IPS-18a (cell line): ENCODE data around the gene KRT16.
"Not testable (repeated sequence)": the region's sequence is repeated elsewhere in the genome, so short reads cannot be mapped to it uniquely, and the experiment has no call there.

Experiments used
- H3K27ac ChIP-seq: one replicate; pipeline ENCODE4 v1.5.1; 2013; ENCODE audit warnings: low read length
- H3K27me3 ChIP-seq: one replicate; pipeline ENCODE4 v1.6.1; 2013; ENCODE audit warnings: mild to moderate bottlenecking, low read length; ENCODE audit not compliant: control insufficient read depth, insufficient read depth
- H3K36me3 ChIP-seq: one replicate; pipeline ENCODE4 v1.6.1; 2013; ENCODE audit warnings: low read depth, low read length; ENCODE audit not compliant: control insufficient read depth
- H3K4me1 ChIP-seq: one replicate; pipeline ENCODE4 v1.6.1; 2013; ENCODE audit warnings: low read depth, low read length; ENCODE audit not compliant: control insufficient read depth
- H3K4me3 ChIP-seq: one replicate; pipeline ENCODE4 v1.5.1; 2013; ENCODE audit warnings: low read length
- H3K9ac ChIP-seq: one replicate; pipeline ENCODE4 v1.6.1; 2013; ENCODE audit warnings: mild to moderate bottlenecking, low read length, moderate library complexity
- H3K9me3 ChIP-seq: one replicate; pipeline ENCODE4 v1.6.1; 2013; ENCODE audit warnings: low read depth, low read length; ENCODE audit not compliant: control insufficient read depth

The KRT16 gene

DNA sequence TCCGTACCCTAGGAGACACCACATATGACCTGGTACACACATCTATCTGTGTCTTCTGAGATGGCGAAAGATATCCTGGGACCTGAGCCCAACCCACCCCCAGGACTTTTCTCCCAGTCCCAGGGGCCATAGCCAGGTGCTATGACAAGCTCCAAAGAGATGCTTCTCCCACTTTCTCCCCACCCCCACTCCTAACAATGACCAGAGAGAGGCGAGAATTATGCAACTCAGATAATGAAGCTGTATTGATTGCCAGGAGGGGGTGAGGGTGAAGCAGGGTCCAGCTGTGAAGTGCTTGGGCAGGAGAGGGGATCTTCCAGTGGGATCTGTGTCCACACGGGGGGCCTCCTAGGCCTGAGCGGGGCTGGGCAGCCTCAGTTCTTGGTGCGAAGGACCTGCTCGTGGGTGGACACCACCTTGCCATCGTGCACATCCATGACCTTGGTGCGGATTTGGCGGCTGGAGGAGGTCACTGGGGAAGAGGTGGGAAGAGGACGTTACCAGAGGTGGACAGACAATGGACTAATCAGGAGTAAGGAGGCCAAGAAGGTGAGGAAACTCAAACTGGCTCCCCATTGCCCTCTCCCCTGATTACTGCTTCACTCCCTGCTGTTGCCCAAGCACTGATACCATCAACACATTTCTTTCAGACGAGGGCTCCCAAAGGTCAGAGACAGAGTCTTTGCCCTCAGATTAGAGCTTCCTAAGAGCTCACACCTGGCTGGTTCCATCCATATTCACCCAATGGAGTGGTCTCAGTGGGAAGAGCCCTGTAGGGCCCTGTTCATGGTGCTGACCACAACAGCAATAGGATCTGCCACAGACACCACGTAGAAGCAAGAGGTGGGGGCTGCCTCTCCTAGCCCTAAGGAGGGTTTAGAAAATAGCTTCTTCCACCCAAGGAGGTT, 30.3 kb downstream of the KRT16 start:
- not testable (repeated sequence) for H3K27me3 ChIP-seq, H3K9ac ChIP-seq, H3K4me1 ChIP-seq, H3K9me3 ChIP-seq, H3K4me3 ChIP-seq, H3K36me3 ChIP-seq, H3K27ac ChIP-seq

DNA sequence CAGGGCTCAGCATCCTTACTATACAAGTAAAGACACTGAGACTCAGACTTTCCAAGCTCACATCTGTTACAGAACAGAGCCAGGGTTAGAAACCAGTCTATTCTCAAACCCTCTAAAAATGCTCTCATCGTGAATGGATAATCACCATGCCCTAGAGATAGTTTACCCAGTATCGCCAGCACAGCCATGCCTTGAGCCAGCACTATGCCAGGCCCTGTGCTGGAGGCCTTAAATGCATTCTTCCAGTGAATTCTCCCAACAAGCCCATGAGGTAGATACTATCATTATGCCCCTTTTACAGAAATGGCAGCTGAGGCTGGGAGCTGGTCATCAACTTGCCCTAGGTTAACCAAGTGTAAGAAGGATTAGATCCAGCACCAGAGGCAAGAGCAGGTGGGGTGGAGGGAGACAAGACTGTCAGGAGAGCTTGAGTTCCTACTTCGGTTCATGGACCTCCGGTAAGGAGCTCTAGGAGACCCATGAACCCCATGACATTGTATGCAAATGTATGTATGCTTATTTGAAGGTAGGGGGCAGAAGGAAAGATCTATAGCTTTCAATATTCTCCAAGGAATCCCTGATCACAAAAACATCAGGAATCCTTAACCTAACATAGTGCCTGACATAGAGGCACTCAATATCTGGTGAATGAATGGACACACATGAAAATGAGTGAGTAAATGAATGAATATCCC, 31.1 kb downstream of the KRT16 start:
- no peak overlapping the region for H3K4me3 ChIP-seq
- H3K27ac ChIP-seq: no peak overlapping the region
- no peaks in the 10 kb centered on the region for H3K9me3 ChIP-seq
- no peaks in the 10 kb centered on the region for H3K4me1 ChIP-seq
- H3K9ac ChIP-seq: no peak overlapping the region
- no peaks in the 10 kb centered on the region for H3K27me3 ChIP-seq
- H3K36me3 ChIP-seq: no peaks in the 10 kb centered on the region

DNA sequence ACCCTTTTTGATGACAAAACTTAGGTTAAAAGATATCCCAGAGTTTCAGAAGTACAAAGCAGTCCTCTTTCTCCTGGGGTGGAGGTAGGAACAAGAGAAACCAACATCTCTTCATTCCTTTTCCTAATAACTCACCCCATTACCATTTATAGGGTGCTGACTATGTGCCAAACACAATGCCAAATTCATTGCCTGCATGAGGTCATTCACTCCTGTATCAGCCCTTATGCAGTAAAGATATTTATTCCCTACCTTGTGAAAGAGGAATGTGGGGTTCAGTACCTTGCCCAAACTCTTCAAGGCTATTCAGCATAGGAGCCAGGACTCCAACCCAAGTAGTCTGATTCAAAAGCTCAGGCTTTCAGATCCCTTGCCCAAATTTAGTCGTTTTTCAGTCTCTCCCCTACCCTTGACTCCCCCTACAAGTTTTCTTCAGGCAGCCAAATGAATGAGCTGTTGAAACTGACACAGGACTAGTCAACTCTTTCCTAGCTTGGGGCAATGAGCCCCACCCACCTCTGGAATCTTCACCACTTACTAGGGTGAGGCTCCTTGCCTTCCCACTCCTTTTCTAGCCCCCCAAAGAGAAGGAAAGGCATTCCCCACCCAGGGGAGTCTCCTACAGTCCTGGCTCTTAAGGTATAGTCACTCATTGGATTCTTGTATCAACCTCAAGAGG, 31.7 kb downstream of the KRT16 start:
- H3K36me3 ChIP-seq: no peaks in the 10 kb centered on the region
- no peak overlapping the region for H3K9ac ChIP-seq
- H3K27ac ChIP-seq: no peak overlapping the region
- no peaks in the 10 kb centered on the region for H3K4me1 ChIP-seq
- H3K27me3 ChIP-seq: no peaks in the 10 kb centered on the region
- H3K4me3 ChIP-seq: no peak overlapping the region
- H3K9me3 ChIP-seq: no peaks in the 10 kb centered on the region

DNA sequence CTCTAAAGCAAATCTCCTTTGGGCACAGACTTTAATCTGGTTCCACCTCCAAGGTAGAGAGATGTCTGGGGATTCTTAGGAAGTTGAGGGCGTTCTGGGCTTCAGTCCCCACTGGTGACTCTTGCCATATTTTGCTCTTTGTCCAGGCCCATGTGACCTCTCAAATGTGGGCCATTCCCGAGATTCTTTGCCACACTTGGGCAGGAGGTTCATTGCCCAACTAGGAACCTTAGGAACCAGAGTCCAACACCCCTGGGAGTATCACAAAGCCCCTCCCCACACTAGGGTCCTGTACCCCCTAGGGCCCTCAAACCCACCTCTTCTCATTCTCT, 32.4 kb downstream of the KRT16 start:
- no peaks in the 10 kb centered on the region for H3K4me1 ChIP-seq
- no peak overlapping the region for H3K27ac ChIP-seq
- H3K9me3 ChIP-seq: no peaks in the 10 kb centered on the region
- no peak overlapping the region for H3K4me3 ChIP-seq
- H3K9ac ChIP-seq: no peak overlapping the region
- no peaks in the 10 kb centered on the region for H3K36me3 ChIP-seq
- H3K27me3 ChIP-seq: no peaks in the 10 kb centered on the region

- H3K36me3 ChIP-seq: no peaks in the 10 kb centered on the region
- no peak overlapping the region for H3K9ac ChIP-seq
- H3K27me3 ChIP-seq: no peaks in the 10 kb centered on the region
- H3K4me3 ChIP-seq: no peak overlapping the region
- no peaks in the 10 kb centered on the region for H3K9me3 ChIP-seq
- no peak overlapping the region for H3K27ac ChIP-seq
- H3K4me1 ChIP-seq: no peaks in the 10 kb centered on the region
Observed at GRCh38 chr17:41579484-41580243, 32.9 kb downstream of the KRT16 start.

DNA sequence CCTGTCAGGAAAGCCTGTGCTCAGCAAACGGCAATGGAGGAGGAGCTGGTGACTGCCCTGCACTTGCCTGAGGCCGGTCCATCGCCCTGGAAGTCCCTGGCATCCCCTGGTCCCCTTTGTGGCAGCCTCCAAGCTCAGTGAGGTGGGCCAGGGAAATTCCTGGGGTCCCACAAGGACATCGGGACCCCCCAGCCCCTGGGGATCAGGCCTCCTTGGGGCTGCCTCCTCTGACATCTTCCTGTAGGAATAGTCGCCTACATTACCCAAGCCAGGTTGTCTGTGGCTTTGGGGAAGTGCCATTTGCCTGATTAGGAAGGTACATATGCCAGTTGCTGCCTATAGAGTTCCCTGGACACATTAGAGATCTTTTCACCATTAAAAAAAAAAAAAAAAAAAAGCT, 33.6 kb downstream of the KRT16 start:
- Histone ChIP-seq H3K9ac (no peak overlapping the region), H3K9me3 (no peaks in the 10 kb centered on the region), H3K4me3 (no peak overlapping the region), H3K27me3 (no peaks in the 10 kb centered on the region), H3K4me1 (no peaks in the 10 kb centered on the region), H3K27ac (no peak overlapping the region), H3K36me3 (no peaks in the 10 kb centered on the region)

DNA sequence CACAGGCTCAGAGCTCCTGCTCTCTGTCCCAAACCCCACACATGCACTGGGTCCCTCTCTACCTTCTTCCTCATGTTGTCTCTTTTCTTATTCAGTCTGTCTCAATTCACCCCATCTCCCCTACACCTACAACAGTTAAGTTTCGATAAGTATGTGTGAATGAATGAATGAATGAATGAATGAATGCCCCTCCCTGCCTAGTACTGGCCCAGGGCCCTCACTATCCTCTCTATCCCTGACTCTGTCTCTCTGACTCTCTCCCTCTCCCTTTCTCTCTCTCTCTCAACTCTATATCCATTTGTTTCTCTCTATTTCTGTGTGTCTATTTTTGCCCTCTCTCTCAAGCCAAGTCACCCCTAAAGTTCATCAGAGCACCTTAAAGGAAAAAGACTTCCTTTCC, 34.0 kb downstream of the KRT16 start:
- no peak overlapping the region for H3K9ac ChIP-seq
- H3K4me1 ChIP-seq: no peaks in the 10 kb centered on the region
- no peaks in the 10 kb centered on the region for H3K27me3 ChIP-seq
- H3K27ac ChIP-seq: no peak overlapping the region
- no peaks in the 10 kb centered on the region for H3K9me3 ChIP-seq
- no peak overlapping the region for H3K4me3 ChIP-seq
- H3K36me3 ChIP-seq: no peaks in the 10 kb centered on the region

- H3K9ac ChIP-seq, H3K4me1 ChIP-seq, H3K36me3 ChIP-seq, H3K27ac ChIP-seq, H3K27me3 ChIP-seq, H3K4me3 ChIP-seq, H3K9me3 ChIP-seq: not testable (repeated sequence)
Observed at GRCh38 chr17:41576740-41577139, 35.8 kb downstream of the KRT16 start.

DNA sequence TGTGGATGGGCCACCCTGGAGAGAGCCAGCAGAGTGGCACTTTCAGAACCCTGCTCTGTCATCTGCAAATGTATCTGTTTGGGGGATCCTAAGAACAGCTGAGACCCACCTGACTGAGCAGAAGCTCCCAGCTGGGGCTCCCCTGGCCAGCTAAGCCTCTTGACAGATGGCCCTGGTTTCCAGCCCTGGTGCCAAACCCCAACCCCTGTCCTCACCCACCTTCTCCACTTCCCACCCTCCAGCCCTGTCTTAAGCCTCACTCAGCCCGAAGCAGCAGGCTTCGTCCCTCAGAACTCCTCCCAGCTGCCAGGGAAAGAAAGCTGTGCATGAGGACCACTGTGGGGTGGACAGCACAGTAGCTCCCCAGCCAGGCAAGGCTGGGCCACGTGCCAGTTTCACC, 37.2 kb downstream of the KRT16 start:
- H3K4me3 ChIP-seq: no peak overlapping the region
- no peaks in the 10 kb centered on the region for H3K27me3 ChIP-seq
- H3K27ac ChIP-seq: no peak overlapping the region
- H3K4me1 ChIP-seq: no peaks in the 10 kb centered on the region
- no peak overlapping the region for H3K9ac ChIP-seq
- no peaks in the 10 kb centered on the region for H3K9me3 ChIP-seq
- no peaks in the 10 kb centered on the region for H3K36me3 ChIP-seq

DNA sequence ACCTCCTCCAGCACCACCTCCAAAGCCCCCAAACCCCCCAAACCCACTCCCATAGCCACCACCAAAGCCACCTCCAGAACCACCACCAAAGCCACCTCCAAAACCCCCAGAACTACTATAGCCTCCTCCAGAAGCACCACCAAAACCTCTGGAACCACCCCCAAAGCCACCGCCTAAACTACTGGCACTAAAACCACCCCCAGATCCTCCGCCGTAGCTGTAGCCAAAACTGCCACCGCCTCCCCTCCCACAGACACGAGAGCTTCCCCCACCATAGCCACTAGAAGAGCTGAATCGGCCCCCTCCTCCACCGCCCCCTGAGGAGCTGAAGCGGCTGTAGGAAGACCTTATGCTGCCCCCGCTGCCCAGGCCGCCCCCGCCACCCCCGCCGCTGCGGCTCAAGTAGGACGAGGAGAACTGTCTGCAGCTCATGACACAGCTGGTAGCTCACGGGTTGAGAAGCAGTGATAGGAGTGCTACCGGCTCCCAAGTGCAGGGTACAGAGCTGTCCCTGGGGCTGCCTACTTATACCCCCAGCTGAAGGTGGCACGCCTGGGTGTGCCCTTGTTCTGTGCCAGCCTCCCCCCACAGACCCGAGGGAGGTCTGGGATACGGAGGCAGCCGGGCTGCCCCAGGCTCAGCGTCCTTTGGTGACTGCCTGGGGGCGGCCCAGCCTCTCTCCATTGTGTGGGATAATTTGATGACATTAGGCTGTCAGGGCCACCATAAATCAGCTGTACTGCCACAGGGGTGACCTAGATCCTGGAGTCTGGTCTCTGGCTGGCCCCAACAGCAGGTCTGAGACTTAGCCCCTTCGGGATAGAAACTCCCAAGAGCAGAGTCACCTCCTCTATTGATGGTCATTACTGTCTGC, 40.8 kb downstream of the KRT16 start, which contains the start of gene KRT9:
Gene KRT9 (minus strand): TSS at position 499 of the 874 bp plus-strand sequence. CDS start 67 bp downstream, at position 432.
- no peaks in the 10 kb centered on the region for H3K27me3 ChIP-seq
- H3K36me3 ChIP-seq: no peaks in the 10 kb centered on the region
- no peaks in the 10 kb centered on the region for H3K9me3 ChIP-seq
- no peak within 1 kb of the TSS for H3K4me3 ChIP-seq
- no peaks in the 10 kb centered on the region for H3K4me1 ChIP-seq
- no peak within 1 kb of the TSS for H3K27ac ChIP-seq
- H3K9ac ChIP-seq: no peak within 1 kb of the TSS
